Hepatic stellate cell (primary cell): ENCODE data around the gene TMEM239.
A peak's percentile ranks its signal among the peaks of the same experiment; 100 is the strongest.
"Not testable (repeated sequence)": the region's sequence is repeated elsewhere in the genome, so short reads cannot be mapped to it uniquely, and the experiment has no call there.

Experiments used
- DNase-seq: peaks from one replicate; pipeline ENCODE4 v3.0.0; 2011; ENCODE audit warnings: low spot score

Gene TMEM239

GRCh38 chr20:2820896-2821869 is 5.0 kb downstream of the TMEM239 start:
- peak; percentile 29 for DNase-seq

- no peak for DNase-seq
Measured at GRCh38 chr20:2822073-2822472, 5.9 kb downstream of the TMEM239 start.

GRCh38 chr20:2825761-2826160 is 9.6 kb downstream of the TMEM239 start:
- DNase-seq, result no peak

- no peak for DNase-seq
Measured at GRCh38 chr20:2826655-2827054, 10.5 kb downstream of the TMEM239 start.

GRCh38 chr20:2829376-2829775 is 13.2 kb downstream of the TMEM239 start:
- DNase-seq, result no peak

- DNase-seq, result not testable (repeated sequence)
Measured at GRCh38 chr20:2831206-2831605, 15.0 kb downstream of the TMEM239 start.

- DNase-seq, result no peak
Measured at GRCh38 chr20:2833761-2834160, 17.6 kb downstream of the TMEM239 start.

GRCh38 chr20:2834401-2835110 is 18.4 kb downstream of the TMEM239 start:
- DNase-seq, result no peak

- no peak for DNase-seq
Measured at GRCh38 chr20:2835331-2835796, 19.2 kb downstream of the TMEM239 start.

- DNase-seq, result no peak
Measured at GRCh38 chr20:2836035-2836434, 19.9 kb downstream of the TMEM239 start.

GRCh38 chr20:2837221-2837960 is 21.2 kb downstream of the TMEM239 start:
- no peak for DNase-seq

- no peak for DNase-seq
Measured at GRCh38 chr20:2838170-2838797, 22.1 kb downstream of the TMEM239 start.

- DNase-seq, result no peak
Measured at GRCh38 chr20:2838847-2839671, 22.9 kb downstream of the TMEM239 start.

GRCh38 chr20:2839732-2840137 is 23.6 kb downstream of the TMEM239 start:
- DNase-seq, result no peak

GRCh38 chr20:2840138-2840966 is 24.2 kb downstream of the TMEM239 start, which contains the start of the genes PCED1A and VPS16:
TSS of gene PCED1A (minus strand) at chr20:2840655. CDS start at chr20:2839912, 743 bp downstream.
TSS of gene VPS16 (plus strand) at chr20:2840745. CDS start at chr20:2840775, 30 bp downstream.
- peak; percentile 97 for DNase-seq

- peak; percentile 81 for DNase-seq
Measured at GRCh38 chr20:2840967-2841531, 24.9 kb downstream of the TMEM239 start.

- no peak for DNase-seq
Measured at GRCh38 chr20:2845607-2846006, 29.4 kb downstream of the TMEM239 start.

- no peak for DNase-seq
Measured at GRCh38 chr20:2846698-2847097, 30.5 kb downstream of the TMEM239 start.

GRCh38 chr20:2847802-2848201 is 31.6 kb downstream of the TMEM239 start:
- no peak for DNase-seq
